PFSK-1 (cell line): Measurements from ENCODE around the gene ARG2.

Source experiments
- FOXP2 ChIP-seq: optimal IDR thresholded peaks from 2 replicates; pipeline ENCODE3; 2011; ENCODE audit warnings: borderline replicate concordance, control low read depth, inconsistent platforms; ENCODE audit not compliant: insufficient read depth; ENCODE audit errors: extremely low read length, extremely low read depth
- POLR2AphosphoS5 ChIP-seq: IDR thresholded peaks from 2 replicates; pipeline ENCODE4 v1.6.1; 2012; ENCODE audit warnings: low read depth, mild to moderate bottlenecking, control low read depth, low read length, moderate library complexity
- REST ChIP-seq, 2 experiments: IDR thresholded peaks; 2 replicates each; pipeline versions ENCODE4 v1.6.1 to v1.8.0; 2011 to 2012; ENCODE audit warnings: low read depth in 2 of 2, low read length in 2 of 2, control low read depth in 1 of 2, inconsistent platforms in 1 of 2, mild to moderate bottlenecking in 1 of 2, moderate library complexity in 1 of 2; ENCODE audit not compliant: insufficient read depth in 1 of 2
- SIN3A ChIP-seq: IDR thresholded peaks from 2 replicates; pipeline ENCODE4 v1.6.1; 2012; ENCODE audit warnings: mild to moderate bottlenecking, low read length, moderate library complexity, borderline replicate concordance; ENCODE audit not compliant: insufficient read depth
- TAF1 ChIP-seq: IDR thresholded peaks from 2 replicates; pipeline ENCODE4 v1.6.1; 2012; ENCODE audit warnings: low read length, control low read depth, borderline replicate concordance; ENCODE audit not compliant: insufficient read depth

ARG2 gene

DNA sequence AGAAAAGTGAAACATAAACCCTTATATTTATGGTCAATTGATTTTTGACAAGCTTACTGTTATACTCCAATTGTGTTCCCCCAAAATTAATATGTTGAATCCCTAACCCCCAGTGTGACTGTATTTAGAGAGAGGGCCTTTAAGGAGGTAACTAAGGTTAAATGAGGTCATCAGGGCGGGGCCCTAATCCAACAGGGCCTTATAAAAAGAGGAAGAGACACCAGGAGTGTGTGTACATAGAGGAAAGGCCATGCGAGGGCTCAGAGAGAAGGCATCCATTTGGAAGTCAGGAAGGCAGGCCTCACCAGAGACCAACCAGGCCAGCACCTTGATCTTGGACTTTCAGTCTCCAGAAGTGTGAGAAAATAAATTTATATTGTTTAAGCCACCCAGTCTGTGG is 61.2 kb downstream of the ARG2 start:
- TF ChIP-seq SIN3A (no peak), POLR2AphosphoS5 (no peak), REST (IDR thresholded peaks at IDR 0.05; ENCODE audit: insufficient read depth in 1 of 2, low read depth in 2 of 2, low read length in 2 of 2) (no peak), TAF1 (no peak), FOXP2 (no peak)

GRCh38 chr14:67683842-67684241 is 64.1 kb downstream of the ARG2 start:
- TF ChIP-seq FOXP2 (no peak), TAF1 (no peak), SIN3A (no peak), POLR2AphosphoS5 (no peak), REST (IDR thresholded peaks at IDR 0.05; ENCODE audit: insufficient read depth in 1 of 2, low read depth in 2 of 2, low read length in 2 of 2) (no peak)

DNA sequence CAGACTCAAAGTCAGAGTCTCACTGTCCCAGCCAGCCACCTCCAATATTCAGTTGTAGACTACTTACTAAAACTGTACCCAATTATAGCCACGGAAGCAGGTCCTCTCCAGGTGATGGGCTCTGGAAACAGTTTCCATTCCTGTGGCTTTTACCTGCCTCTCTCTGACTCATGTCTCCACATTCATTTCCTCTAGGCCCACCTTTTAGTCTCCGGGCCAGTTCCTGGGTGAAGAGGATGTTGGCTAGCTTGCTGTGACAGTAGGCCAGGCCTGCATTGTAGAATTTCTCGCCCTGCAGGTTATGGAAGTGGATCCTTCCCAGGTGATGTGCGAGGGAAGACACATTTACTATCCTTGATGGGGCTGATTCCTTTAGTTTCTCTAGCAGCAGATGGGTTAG is 70.3 kb downstream of the ARG2 start:
- TF ChIP-seq POLR2AphosphoS5 (no peak), TAF1 (no peak), FOXP2 (no peak), REST (IDR thresholded peaks at IDR 0.05; ENCODE audit: insufficient read depth in 1 of 2, low read depth in 2 of 2, low read length in 2 of 2) (no peak), SIN3A (no peak)

GRCh38 chr14:67694791-67695393 is 75.2 kb downstream of the ARG2 start:
- TF ChIP-seq TAF1, result peak; percentile 51; the same call in 1 of the 2 replicates
- TF ChIP-seq POLR2AphosphoS5, result peak; percentile 62
- TF ChIP-seq REST (IDR thresholded peaks at IDR 0.05; ENCODE audit: insufficient read depth in 1 of 2, low read depth in 2 of 2, low read length in 2 of 2), result no peak

GRCh38 chr14:67695394-67695949 is 75.8 kb downstream of the ARG2 start, which contains the start of gene RDH11:
Gene RDH11, minus strand, starts transcription at chr14:67695764. Its CDS starts 61 bp downstream, at chr14:67695703.
- no peak for TF ChIP-seq REST (IDR thresholded peaks at IDR 0.05; ENCODE audit: insufficient read depth in 1 of 2, low read depth in 2 of 2, low read length in 2 of 2)
- peak; percentile 81 for TF ChIP-seq POLR2AphosphoS5
- peak; percentile 78; the same call in 1 of the 2 replicates for TF ChIP-seq TAF1
